ENCODE measurements around the gene SCAMP1. TPM values are rescaled to one million over a fixed set of nuclear protein-coding genes. Genes with fewer than 3 reads are reported as not detected.

The SCAMP1 gene
- total RNA-seq, 1 experiment from 2014 or later = 26.4 TPM

DNA sequence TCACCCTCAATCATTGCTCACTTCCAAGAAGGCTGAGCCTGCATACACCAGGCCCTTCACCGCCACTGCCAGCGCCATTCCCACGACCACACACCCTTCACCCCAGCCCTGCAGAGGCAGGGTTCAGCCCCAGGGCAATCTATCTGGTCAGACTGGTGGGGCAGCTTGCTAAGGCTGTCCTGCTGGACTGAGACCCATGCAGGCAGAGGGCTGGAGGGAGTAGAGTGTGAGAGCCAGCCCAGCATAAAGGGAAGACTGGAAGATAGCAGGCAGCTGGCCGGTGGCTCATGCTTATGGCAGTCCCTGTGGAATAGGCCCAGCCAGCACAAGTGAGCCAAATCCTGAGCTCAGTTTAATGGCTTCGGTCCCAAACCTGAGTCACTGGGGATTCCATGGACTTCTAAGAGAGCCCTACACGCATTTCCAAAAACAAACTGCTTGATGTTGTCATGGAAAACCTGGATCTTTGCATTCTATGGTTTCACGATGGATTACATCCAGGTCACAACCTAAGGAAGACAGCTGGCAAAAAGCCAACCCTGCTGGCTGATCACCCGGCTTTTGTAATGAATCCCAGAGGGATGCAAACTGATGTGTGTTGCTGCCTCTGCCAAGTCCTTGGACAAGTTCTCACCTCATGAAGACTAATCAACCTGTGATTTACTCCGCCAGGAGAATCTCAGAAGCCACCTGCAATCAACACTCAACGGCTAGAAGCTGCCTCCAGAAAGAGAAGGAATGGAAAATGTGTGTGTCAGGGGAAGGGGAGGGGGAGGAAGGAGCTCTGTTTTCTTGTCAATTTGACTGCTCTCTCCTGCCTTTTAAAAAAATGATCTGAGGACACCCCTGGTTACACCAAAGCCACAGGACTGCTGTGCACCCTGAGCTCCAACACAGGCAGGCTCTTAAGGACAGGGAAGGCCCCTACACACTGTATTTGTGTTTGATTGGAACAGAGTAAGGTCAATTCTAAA is 144.6 kb downstream of the SCAMP1 start:
- H3K4me1 ChIP-seq (ENCODE audit: insufficient read depth, low read length) = peaks cover 62% of the 10 kb centered on the region
- TF ChIP-seq EZH2phosphoT487 (IDR thresholded peaks at IDR 0.05; ENCODE audit: borderline replicate concordance, low read length) (no peak), EZH2 (IDR thresholded peaks at IDR 0.05; ENCODE audit: low read length, unreplicated experiment) (no peak)
- TF ChIP-seq, protein P1, sequence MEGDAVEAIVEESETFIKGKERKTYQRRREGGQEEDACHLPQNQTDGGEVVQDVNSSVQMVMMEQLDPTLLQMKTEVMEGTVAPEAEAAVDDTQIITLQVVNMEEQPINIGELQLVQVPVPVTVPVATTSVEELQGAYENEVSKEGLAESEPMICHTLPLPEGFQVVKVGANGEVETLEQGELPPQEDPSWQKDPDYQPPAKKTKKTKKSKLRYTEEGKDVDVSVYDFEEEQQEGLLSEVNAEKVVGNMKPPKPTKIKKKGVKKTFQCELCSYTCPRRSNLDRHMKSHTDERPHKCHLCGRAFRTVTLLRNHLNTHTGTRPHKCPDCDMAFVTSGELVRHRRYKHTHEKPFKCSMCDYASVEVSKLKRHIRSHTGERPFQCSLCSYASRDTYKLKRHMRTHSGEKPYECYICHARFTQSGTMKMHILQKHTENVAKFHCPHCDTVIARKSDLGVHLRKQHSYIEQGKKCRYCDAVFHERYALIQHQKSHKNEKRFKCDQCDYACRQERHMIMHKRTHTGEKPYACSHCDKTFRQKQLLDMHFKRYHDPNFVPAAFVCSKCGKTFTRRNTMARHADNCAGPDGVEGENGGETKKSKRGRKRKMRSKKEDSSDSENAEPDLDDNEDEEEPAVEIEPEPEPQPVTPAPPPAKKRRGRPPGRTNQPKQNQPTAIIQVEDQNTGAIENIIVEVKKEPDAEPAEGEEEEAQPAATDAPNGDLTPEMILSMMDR (conservative IDR thresholded peaks at IDR 0.05; ENCODE audit: low read depth, low read length) = no peak
- peaks cover 70% of the 10 kb centered on the region for H3K79me2 ChIP-seq (ENCODE audit: low read length)
- no peak overlapping the region for H2AFZ ChIP-seq (ENCODE audit: low read length)
- CTCF ChIA-PET = interaction anchor here (0.6 kb wide), 2 partner anchors 21 to 144 kb away, joined by 3 to 5 read pairs; no protein-coding TSS in a partner anchor
- BruUV-seq (replicated peaks) = no TSS peak
- POLR2A ChIA-PET (ENCODE audit: unreplicated experiment) = interaction anchor here (0.6 kb wide), 1 partner anchor 93 kb away, joined by 5 read pairs; no protein-coding TSS in a partner anchor
- H3K27ac ChIP-seq (ENCODE audit: low read length) = peak overlapping the region; percentile 96
- H3K9me3 ChIP-seq (ENCODE audit: low read length) = no peaks in the 10 kb centered on the region
- intact Hi-C loops (cut with micrococcal nuclease) = loop anchor here (5.0 kb wide), 1 partner anchor 87 kb away; no protein-coding TSS in a partner anchor
- no peaks in the 10 kb centered on the region for H3K27me3 ChIP-seq (ENCODE audit: low read length)
- no peaks in the 10 kb centered on the region for H3K36me3 ChIP-seq (ENCODE audit: low read depth, low read length)
- no peaks in the 10 kb centered on the region for H3F3A ChIP-seq (ENCODE audit: low read length, unreplicated experiment)
- peak; percentile 82 for ATAC-seq
- peak overlapping the region; percentile 60 for H3K4me2 ChIP-seq (ENCODE audit: low read length)
- peak overlapping the region; percentile 75 for H3K9ac ChIP-seq (ENCODE audit: low read length)
- 0 out of 2 replicates have a peak overlapping the region, but pooled peaks have one; percentile 13 for H3K4me3 ChIP-seq (ENCODE audit: low read length)
- peak; percentile 94 for DNase-seq
- H3K9me2 ChIP-seq (replicated peaks; ENCODE audit: low read length) = no peaks in the 10 kb centered on the region
- 0 out of 2 replicates have a peak, but pooled peaks cover 6% of the 10 kb centered on the region for H4K20me1 ChIP-seq (ENCODE audit: low read length)

DNA sequence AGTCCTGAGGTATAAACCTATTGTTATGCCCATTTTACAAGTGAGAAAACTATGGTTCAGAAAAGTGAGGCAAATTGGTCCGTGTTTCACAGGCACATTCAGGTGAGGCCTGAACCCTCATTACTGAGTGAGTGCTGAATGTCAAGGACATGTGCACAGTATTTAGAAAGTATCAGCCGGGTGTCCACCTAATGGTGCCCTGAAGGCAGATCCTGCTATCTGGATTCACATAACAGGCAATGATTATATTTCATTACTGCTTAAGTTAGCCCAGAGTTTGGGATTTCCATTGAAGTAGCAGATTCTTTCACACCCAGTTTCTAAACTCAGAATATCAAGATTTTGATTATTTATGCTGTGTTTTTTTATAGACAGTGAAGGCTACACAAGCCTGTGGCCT is 145.4 kb downstream of the SCAMP1 start:
- H4K20me1 ChIP-seq (ENCODE audit: low read length) = 0 out of 2 replicates have a peak, but pooled peaks cover 6% of the 10 kb centered on the region
- H3K4me1 ChIP-seq (ENCODE audit: insufficient read depth, low read length) = peaks cover 67% of the 10 kb centered on the region
- ChIA-PET POLR2A (ENCODE audit: unreplicated experiment) (no interaction called here), CTCF (no interaction called here)
- BruUV-seq (replicated peaks) = no TSS peak
- peak overlapping the region; percentile 96 for H3K27ac ChIP-seq (ENCODE audit: low read length)
- intact Hi-C loops (cut with micrococcal nuclease) = loop anchor here (5.0 kb wide), 1 partner anchor 86 kb away; no protein-coding TSS in a partner anchor
- DNase-seq = no peak
- H3K27me3 ChIP-seq (ENCODE audit: low read length) = no peaks in the 10 kb centered on the region
- no peak for ATAC-seq
- H3K4me2 ChIP-seq (ENCODE audit: low read length) = peak overlapping the region; percentile 32
- H3K4me3 ChIP-seq (ENCODE audit: low read length) = no peak overlapping the region
- no peaks in the 10 kb centered on the region for H3F3A ChIP-seq (ENCODE audit: low read length, unreplicated experiment)
- peaks cover 67% of the 10 kb centered on the region for H3K79me2 ChIP-seq (ENCODE audit: low read length)
- TF ChIP-seq EZH2phosphoT487 (IDR thresholded peaks at IDR 0.05; ENCODE audit: borderline replicate concordance, low read length) = no peak
- TF ChIP-seq, protein P1 (conservative IDR thresholded peaks at IDR 0.05; ENCODE audit: low read depth, low read length) = no peak
- H2AFZ ChIP-seq (ENCODE audit: low read length) = no peak overlapping the region
- no peaks in the 10 kb centered on the region for H3K9me3 ChIP-seq (ENCODE audit: low read length)
- H3K9ac ChIP-seq (ENCODE audit: low read length) = peak overlapping the region; percentile 75; the same call in 1 of the 2 replicates
- no peaks in the 10 kb centered on the region for H3K9me2 ChIP-seq (replicated peaks; ENCODE audit: low read length)
- no peaks in the 10 kb centered on the region for H3K36me3 ChIP-seq (ENCODE audit: low read depth, low read length)

All from PC-3 (cell line).